ENCODE data around the gene MYOM1. TPM values are rescaled to one million over a fixed set of nuclear protein-coding genes. Genes with fewer than 3 reads are reported as not detected.
"Not testable (repeated sequence)": the region's sequence is repeated elsewhere in the genome, so short reads cannot be mapped to it uniquely, and the experiment has no call there.

Gene MYOM1
- total RNA-seq, 1 donor from 2014 or later = 70.2 TPM

DNA sequence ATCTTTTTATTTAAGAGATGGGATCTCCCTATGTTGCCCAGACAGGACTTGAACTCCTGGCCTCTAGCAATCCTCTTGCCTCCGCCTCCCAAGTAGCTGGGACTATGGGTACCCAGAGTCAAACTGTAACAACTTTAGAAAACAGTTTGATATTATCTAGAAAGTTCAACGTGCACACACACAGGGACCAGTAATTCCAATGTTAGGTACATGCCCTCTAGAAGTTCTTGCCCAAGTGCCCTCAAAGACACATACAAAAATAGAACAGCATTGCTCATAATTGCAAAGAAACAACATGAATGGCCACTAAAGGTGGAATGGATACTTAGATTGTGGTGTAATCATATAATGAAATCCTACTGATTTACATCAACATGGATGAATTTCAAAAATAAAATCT is 194.2 kb downstream of the MYOM1 start:
- no peak for DNase-seq

DNA sequence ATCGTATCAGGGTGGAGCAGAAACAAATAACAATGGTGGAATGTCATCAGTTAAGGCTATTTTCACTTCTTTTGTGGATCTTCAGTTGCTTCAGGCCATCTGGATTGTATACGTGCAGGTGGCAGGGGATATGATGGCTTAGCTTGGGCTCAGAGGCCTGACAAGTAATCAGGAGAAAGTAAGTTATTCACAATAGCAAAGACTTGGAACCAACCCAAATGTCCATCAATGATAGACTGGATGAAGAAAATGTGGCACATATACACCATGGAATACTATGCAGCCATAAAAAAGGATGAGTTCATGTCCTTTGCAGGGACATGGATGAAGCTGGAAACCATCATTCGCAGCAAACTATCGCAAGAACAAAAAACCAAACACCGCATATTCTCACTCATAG is 196.2 kb downstream of the MYOM1 start:
- not testable (repeated sequence) for DNase-seq

Small RNA genes lying within 50 kb of the gene (small RNA-seq; reads per million reads assigned to genes)
- gene RF00156 (ENCODE audit: low replicate concordance) = not detected
- not detected for gene RNU7-25P (ENCODE audit: low replicate concordance)

Other genes with a start within 250 kb of the MYOM1 start
- gene LPIN2, start 206.8 kb downstream of the MYOM1 start, total RNA-seq = 21.7 TPM
- 401 TPM for gene MYL12A, start 27.8 kb upstream of the MYOM1 start, total RNA-seq
- gene MYL12B, start 42.2 kb upstream of the MYOM1 start, total RNA-seq = 197 TPM
- gene TGIF1, start 230.2 kb upstream of the MYOM1 start, total RNA-seq = 69.0 TPM